Measurements from ENCODE around the gene TTC28.

TTC28 gene

GRCh38 chr22:28442711-28443525 lies 236.7 kb downstream of the TTC28 start:
- peak overlapping the region; percentile 97 to 99 (median 98) for H3K27ac Mint-ChIP-seq
- peak overlapping the region; percentile 94 to 100 (median 97) for H3K4me3 Mint-ChIP-seq
- no peaks in the 10 kb centered on the region for H3K27me3 Mint-ChIP-seq (ENCODE audit: low read depth)
- H3K36me3 Mint-ChIP-seq (ENCODE audit: low read depth), result no peaks in the 10 kb centered on the region
- no peaks in the 10 kb centered on the region for H3K9me3 Mint-ChIP-seq
- H3K4me1 Mint-ChIP-seq, result peaks cover 52% of the 10 kb centered on the region
- TF ChIP-seq CTCF (IDR thresholded peaks at IDR 0.05; ENCODE audit: unreplicated experiment in 3 of 3), result no peak

- Mint-ChIP-seq H3K36me3 (ENCODE audit: low read depth) (no peaks in the 10 kb centered on the region), H3K4me1 (peaks cover 58% of the 10 kb centered on the region), H3K27ac (peak overlapping the region; percentile 97 to 99 (median 98)), H3K9me3 (no peaks in the 10 kb centered on the region), H3K27me3 (ENCODE audit: low read depth) (no peaks in the 10 kb centered on the region), H3K4me3 (peak overlapping the region; percentile 94 to 100 (median 97))
- TF ChIP-seq CTCF (IDR thresholded peaks at IDR 0.05; ENCODE audit: unreplicated experiment in 3 of 3), result peak; percentile 79 to 83 (median 81)
These were observed 237.4 kb downstream of the TTC28 start for GRCh38 chr22:28442264-28442710.

- peaks cover 59% of the 10 kb centered on the region for H3K4me1 Mint-ChIP-seq
- peak overlapping the region; percentile 94 to 100 (median 97) for H3K4me3 Mint-ChIP-seq
- H3K27me3 Mint-ChIP-seq (ENCODE audit: low read depth), result no peaks in the 10 kb centered on the region
- H3K27ac Mint-ChIP-seq, result peak overlapping the region; percentile 97 to 99 (median 98)
- no peaks in the 10 kb centered on the region for H3K9me3 Mint-ChIP-seq
- no peaks in the 10 kb centered on the region for H3K36me3 Mint-ChIP-seq (ENCODE audit: low read depth)
- no peak for TF ChIP-seq CTCF (IDR thresholded peaks at IDR 0.05; ENCODE audit: unreplicated experiment in 3 of 3)
These were observed 237.8 kb downstream of the TTC28 start for GRCh38 chr22:28441720-28442263.

- Mint-ChIP-seq H3K9me3 (no peaks in the 10 kb centered on the region), H3K4me3 (peak overlapping the region; percentile 94 to 100 (median 97)), H3K36me3 (ENCODE audit: low read depth) (no peaks in the 10 kb centered on the region), H3K4me1 (peaks cover 65% of the 10 kb centered on the region), H3K27ac (peak overlapping the region; percentile 97 to 99 (median 98)), H3K27me3 (ENCODE audit: low read depth) (no peaks in the 10 kb centered on the region)
- TF ChIP-seq CTCF (IDR thresholded peaks at IDR 0.05; ENCODE audit: unreplicated experiment in 3 of 3), result no peak
These were observed 238.8 kb downstream of the TTC28 start for GRCh38 chr22:28440592-28441390.

GRCh38 chr22:28438183-28438768 lies 241.4 kb downstream of the TTC28 start:
- Mint-ChIP-seq H3K27me3 (ENCODE audit: low read depth) (no peaks in the 10 kb centered on the region), H3K4me3 (peak overlapping the region in 2 of 3 experiments; percentile 15 to 34), H3K9me3 (no peaks in the 10 kb centered on the region), H3K4me1 (peaks cover 55% of the 10 kb centered on the region), H3K36me3 (ENCODE audit: low read depth) (no peaks in the 10 kb centered on the region), H3K27ac (peak overlapping the region in 1 of 3 experiments; percentile 46)
- no peak for TF ChIP-seq CTCF (IDR thresholded peaks at IDR 0.05; ENCODE audit: unreplicated experiment in 3 of 3)

All from nephron (organoid).